Body of pancreas (tissue), 4 donors: Measurements from ENCODE around the gene TULP4. TPM values are rescaled to one million over a fixed set of nuclear protein-coding genes. Genes with fewer than 3 reads are reported as not detected.

Experiments used
- ATAC-seq: fragments of 150-250 bp; one replicate; pipeline ENCODE4 v1.9.1; 2016
- DNase-seq, 4 donors: peaks; one replicate each; pipeline ENCODE4 v3.0.0-alpha.2; 2019
- H3K27ac ChIP-seq, 4 donors: fragments of 200-600 bp; sonication (generic); 1 replicate in 3 of 4; 2 replicates in 1 of 4; pipeline versions ENCODE4 v1.5.1 to v1.6.1; 2016 to 2019; ENCODE audit warnings: mild to moderate bottlenecking in 1 of 4, mixed read lengths in 1 of 4, moderate library complexity in 1 of 4
- H3K27me3 ChIP-seq, 2 donors: fragments of 200-600 bp; sonication (generic); one replicate each; pipeline ENCODE4 v1.6.0; 2016; ENCODE audit warnings: mild to moderate bottlenecking in 1 of 2
- H3K36me3 ChIP-seq, 2 donors: fragments of 200-600 bp; sonication (generic); replicated peaks in 1 of 2; 2 replicates each; pipeline ENCODE4 v1.5.1; 2016; ENCODE audit warnings: low read depth in 2 of 2; ENCODE audit not compliant: insufficient read depth in 1 of 2
- H3K4me1 ChIP-seq: fragments of 200-600 bp; sonication (generic); one replicate; pipeline ENCODE4 v1.6.0; 2016
- H3K4me3 ChIP-seq, 2 donors: fragments of 200-600 bp; sonication (generic); 1 replicate in 1 of 2; 2 replicates in 1 of 2; pipeline ENCODE4 v1.5.1; 2016 to 2019
- H3K9me3 ChIP-seq, 3 donors: fragments of 200-600 bp; sonication (generic); 1 replicate in 2 of 3; 2 replicates in 1 of 3; pipeline ENCODE4 v1.5.1; 2016
- POLR2A ChIP-seq, 3 donors: fragments of 450-650 bp; IDR thresholded peaks; one replicate each; pipeline ENCODE4 v1.6.1; 2016; ENCODE audit warnings: antibody characterized with exemption in 3 of 3, mild to moderate bottlenecking in 2 of 3
- WGBS, 2 donors: methylation state at CpG; one replicate each; pipeline ENCODE4 v1.1.5; 2017; 5-methylcytosine and 5-hydroxymethylcytosine counted together
- intact Hi-C: fragments of 100-400 bp; cut with DNase I; formaldehyde crosslinking; loops from one replicate; pipeline ENCODE4 v1.15.1; 2023
- total RNA-seq, 2 donors: library from RNA; depleted of rRNA; stranded (reverse); fragments of >200 nt; gene quantifications; one replicate each; pipeline ENCODE4 v1.1.0, GENCODE V29; 2016
- TF ChIP-seq, protein P1 (sequence below), 7 experiments: fragments of 450-650 bp in 4 of 7; fragments of 200-600 bp in 3 of 7; sonication (generic) in 3 of 7; IDR thresholded peaks; one replicate each; pipeline ENCODE4 v1.5.1; 2016 to 2019; ENCODE audit warnings: antibody characterized with exemption in 7 of 7

The TULP4 gene
- total RNA-seq, 2 donors from 2014 or later, result 81.2 to 92.3 TPM

DNA sequence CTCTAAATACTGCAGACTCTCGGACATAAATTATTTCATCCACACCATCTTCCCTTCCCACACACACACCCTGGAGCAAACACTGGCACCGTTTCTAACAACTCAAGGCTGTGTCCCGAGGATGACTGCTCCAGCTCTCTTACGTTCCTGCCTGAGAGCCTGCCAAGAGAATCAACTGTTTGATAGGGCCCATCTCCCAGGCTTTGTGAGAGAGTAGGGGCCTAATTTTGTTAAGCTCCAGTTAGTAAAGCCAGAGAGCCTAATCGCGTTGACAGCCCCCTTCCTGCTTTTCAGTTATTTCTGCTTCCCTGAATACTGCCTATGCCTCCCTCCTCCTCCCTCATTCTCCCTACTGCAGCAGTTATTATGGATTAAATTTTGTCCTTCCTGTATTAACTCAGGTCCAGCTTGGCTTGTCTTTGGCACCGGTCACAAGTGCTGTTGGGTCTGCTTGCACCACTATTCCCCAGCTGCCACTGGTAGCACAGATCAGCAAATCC is 129.5 kb downstream of the TULP4 start:
- intact Hi-C loops, result no loop called here
- no peak for TF ChIP-seq POLR2A (IDR thresholded peaks at IDR 0.05)
- TF ChIP-seq, protein P1, sequence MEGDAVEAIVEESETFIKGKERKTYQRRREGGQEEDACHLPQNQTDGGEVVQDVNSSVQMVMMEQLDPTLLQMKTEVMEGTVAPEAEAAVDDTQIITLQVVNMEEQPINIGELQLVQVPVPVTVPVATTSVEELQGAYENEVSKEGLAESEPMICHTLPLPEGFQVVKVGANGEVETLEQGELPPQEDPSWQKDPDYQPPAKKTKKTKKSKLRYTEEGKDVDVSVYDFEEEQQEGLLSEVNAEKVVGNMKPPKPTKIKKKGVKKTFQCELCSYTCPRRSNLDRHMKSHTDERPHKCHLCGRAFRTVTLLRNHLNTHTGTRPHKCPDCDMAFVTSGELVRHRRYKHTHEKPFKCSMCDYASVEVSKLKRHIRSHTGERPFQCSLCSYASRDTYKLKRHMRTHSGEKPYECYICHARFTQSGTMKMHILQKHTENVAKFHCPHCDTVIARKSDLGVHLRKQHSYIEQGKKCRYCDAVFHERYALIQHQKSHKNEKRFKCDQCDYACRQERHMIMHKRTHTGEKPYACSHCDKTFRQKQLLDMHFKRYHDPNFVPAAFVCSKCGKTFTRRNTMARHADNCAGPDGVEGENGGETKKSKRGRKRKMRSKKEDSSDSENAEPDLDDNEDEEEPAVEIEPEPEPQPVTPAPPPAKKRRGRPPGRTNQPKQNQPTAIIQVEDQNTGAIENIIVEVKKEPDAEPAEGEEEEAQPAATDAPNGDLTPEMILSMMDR (IDR thresholded peaks at IDR 0.05), result no peak
- Histone ChIP-seq H3K36me3 (no peaks in the 10 kb centered on the region), H3K27me3 (no peaks in the 10 kb centered on the region), H3K9me3 (no peaks in the 10 kb centered on the region), H3K4me3 (no peak overlapping the region), H3K27ac (no peak overlapping the region), H3K4me1 (no peaks in the 10 kb centered on the region)
- peak in 2 of 4 donors; percentile 11 to 12 for DNase-seq
- ATAC-seq, result no peak
- 43 to 66% methylated on average over 7 of the region's 7 CpGs for WGBS, 2 donors

DNA sequence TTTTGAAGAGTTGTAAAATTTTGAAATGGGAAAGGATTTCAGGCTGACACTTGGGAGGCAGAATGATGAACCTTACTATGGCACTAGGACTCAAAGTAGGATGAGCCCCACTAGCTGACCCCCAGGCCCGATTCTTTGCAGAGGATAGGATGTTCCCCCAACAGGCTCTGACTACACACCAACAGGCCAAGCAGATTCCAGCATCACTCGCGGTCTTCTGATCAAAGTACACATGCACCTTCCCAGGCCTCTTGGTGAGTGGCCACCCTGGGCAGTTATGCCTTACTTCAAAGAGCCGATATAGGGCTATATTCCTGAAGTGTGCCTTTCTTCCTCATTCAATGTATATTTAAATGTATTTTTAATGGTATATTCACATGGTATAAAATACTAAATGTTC is 130.0 kb downstream of the TULP4 start:
- DNase-seq (no peak), ATAC-seq (no peak)
- H3K4me1 ChIP-seq, result no peaks in the 10 kb centered on the region
- no peaks in the 10 kb centered on the region for H3K27me3 ChIP-seq
- no peaks in the 10 kb centered on the region for H3K36me3 ChIP-seq
- H3K27ac ChIP-seq, result no peak overlapping the region
- intact Hi-C loops, result no loop called here
- H3K9me3 ChIP-seq, result no peaks in the 10 kb centered on the region
- 90 to 93% methylated on average over 4 of the region's 4 CpGs for WGBS, 2 donors
- no peak overlapping the region for H3K4me3 ChIP-seq
- TF ChIP-seq, protein P1 (IDR thresholded peaks at IDR 0.05), result no peak
- no peak for TF ChIP-seq POLR2A (IDR thresholded peaks at IDR 0.05)

DNA sequence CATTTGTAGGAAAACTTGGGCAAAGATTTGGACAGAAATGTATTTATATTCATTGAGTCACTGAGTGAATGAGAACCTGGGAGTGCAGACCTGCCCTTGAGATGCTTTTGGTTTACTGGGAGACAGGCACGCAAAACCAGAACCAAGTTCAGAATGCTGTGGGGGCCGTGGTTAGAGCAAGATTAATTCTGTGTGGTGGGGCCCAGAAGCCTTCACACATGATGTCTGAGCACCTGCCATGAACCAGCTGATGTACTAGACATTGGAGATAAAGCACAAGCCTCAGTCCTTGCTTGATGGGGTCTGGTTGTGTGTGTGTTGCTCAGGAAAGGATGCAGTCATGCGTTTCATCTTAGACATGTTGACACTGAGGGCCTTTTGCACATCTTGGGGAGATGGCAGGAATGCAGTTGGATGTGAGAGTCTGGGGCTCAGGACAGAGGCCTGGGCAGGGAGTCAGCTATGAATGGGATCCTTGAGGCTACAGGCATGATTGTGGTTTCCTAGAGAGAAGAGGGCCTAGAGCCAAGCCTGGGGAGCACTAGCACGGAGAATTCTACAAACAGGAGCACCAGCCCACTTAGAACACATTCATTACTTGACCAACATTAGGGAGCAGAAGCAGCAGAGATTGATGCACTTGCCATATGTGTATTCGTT is 133.3 kb downstream of the TULP4 start:
- no peaks in the 10 kb centered on the region for H3K9me3 ChIP-seq
- no peaks in the 10 kb centered on the region for H3K4me1 ChIP-seq
- intact Hi-C loops, result no loop called here
- H3K27me3 ChIP-seq, result no peaks in the 10 kb centered on the region
- no peaks in the 10 kb centered on the region for H3K36me3 ChIP-seq
- TF ChIP-seq, protein P1 (IDR thresholded peaks at IDR 0.05), result no peak
- no peak for TF ChIP-seq POLR2A (IDR thresholded peaks at IDR 0.05)
- H3K27ac ChIP-seq, result no peak overlapping the region
- DNase-seq (no peak), ATAC-seq (no peak)
- H3K4me3 ChIP-seq, result no peak overlapping the region
- 90 to 91% methylated on average over 5 of the region's 5 CpGs for WGBS, 2 donors

DNA sequence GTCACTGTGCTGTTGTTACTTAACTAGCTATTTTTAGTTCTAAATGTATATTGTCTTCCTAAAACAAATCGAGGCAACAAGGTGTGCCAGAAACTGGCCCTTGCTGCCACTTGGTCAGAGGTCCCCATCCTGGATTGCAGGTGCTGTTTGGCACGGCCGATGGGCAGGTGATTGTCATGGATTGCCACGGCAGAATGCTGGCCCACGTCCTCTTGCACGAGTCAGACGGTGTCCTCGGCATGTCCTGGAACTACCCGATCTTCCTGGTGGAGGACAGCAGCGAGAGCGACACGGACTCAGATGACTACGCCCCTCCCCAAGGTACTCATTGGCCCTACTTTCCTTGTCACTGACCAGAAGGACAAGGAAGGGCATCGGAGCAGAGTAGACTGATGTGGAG is 136.6 kb downstream of the TULP4 start:
- no peak overlapping the region for H3K27ac ChIP-seq
- intact Hi-C loops, result no loop called here
- no peaks in the 10 kb centered on the region for H3K9me3 ChIP-seq
- no peaks in the 10 kb centered on the region for H3K36me3 ChIP-seq
- TF ChIP-seq, protein P1 (IDR thresholded peaks at IDR 0.05), result no peak
- no peak for TF ChIP-seq POLR2A (IDR thresholded peaks at IDR 0.05)
- H3K4me1 ChIP-seq, result no peaks in the 10 kb centered on the region
- ATAC-seq (no peak), DNase-seq (no peak)
- no peaks in the 10 kb centered on the region for H3K27me3 ChIP-seq
- no peak overlapping the region for H3K4me3 ChIP-seq
- WGBS, 2 donors, result 92 to 95% methylated on average over 12 to 14 of the region's 14 CpGs

DNA sequence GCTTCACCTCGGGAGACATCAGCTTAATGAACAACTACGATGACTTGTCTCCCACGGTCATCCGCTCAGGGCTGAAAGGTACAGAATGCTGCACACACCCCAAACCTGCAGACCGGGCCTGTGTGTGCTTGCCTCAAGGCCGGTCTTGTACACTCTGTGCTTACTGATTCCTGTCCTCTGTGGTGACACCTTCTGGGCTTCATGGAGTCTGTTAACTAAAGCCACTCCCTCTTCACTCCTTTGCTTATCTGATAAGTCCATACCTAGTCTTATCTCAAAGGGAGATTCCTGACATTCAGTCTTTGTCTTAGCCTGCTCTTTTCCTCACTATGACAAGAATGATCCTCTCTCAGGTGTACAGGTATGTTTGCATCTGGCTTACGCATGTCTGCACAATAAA is 139.9 kb downstream of the TULP4 start:
- ATAC-seq, result no peak

More for the DNA sequence above, 139.9 kb downstream of the TULP4 start:
- no peak for DNase-seq
- no peaks in the 10 kb centered on the region for H3K36me3 ChIP-seq
- no peaks in the 10 kb centered on the region for H3K27me3 ChIP-seq
- H3K9me3 ChIP-seq, result no peaks in the 10 kb centered on the region
- WGBS, 2 donors, result 66 to 89% methylated on average over 4 to 7 of the region's 7 CpGs
- H3K4me1 ChIP-seq, result no peaks in the 10 kb centered on the region
- no peak overlapping the region for H3K27ac ChIP-seq
- intact Hi-C loops, result no loop called here
- H3K4me3 ChIP-seq, result no peak overlapping the region
- TF ChIP-seq, protein P1 (IDR thresholded peaks at IDR 0.05), result no peak
- no peak for TF ChIP-seq POLR2A (IDR thresholded peaks at IDR 0.05)
